Mesothelial cell of epicardium (in vitro differentiated cells): Measurements from ENCODE around the gene MTMR3. TPM values are rescaled to one million over a fixed set of nuclear protein-coding genes. Genes with fewer than 3 reads are reported as not detected.

Experiments used
- DNase-seq, 2 experiments: peaks; one replicate each; pipeline ENCODE4 v3.0.0; 2021; ENCODE audit warnings: low spot score in 2 of 2; ENCODE audit not compliant: unreplicated experiment in 2 of 2
- H3K27ac Mint-ChIP-seq: 2 replicates; pipeline ENCODE4 v1.8.0; 2021; ENCODE audit warnings: mixed read lengths
- H3K27me3 Mint-ChIP-seq: 2 replicates; pipeline ENCODE4 v1.8.0; 2021; ENCODE audit warnings: low read depth, mixed read lengths
- H3K36me3 Mint-ChIP-seq: 2 replicates; pipeline ENCODE4 v1.8.0; 2021; ENCODE audit warnings: mixed read lengths
- H3K4me1 Mint-ChIP-seq: 2 replicates; pipeline ENCODE4 v1.8.0; 2021; ENCODE audit warnings: mixed read lengths
- H3K4me3 Mint-ChIP-seq: 2 replicates; pipeline ENCODE4 v1.8.0; 2021; ENCODE audit warnings: mild to moderate bottlenecking, moderate library complexity, mixed read lengths
- H3K9me3 Mint-ChIP-seq: 2 replicates; pipeline ENCODE4 v1.8.0; 2021; ENCODE audit warnings: mixed read lengths
- total RNA-seq: library from RNA; stranded (reverse); gene quantifications from 3 replicates; pipeline ENCODE4 v1.2.1, GENCODE V29; 2021
- TF ChIP-seq, protein P1 (sequence below): fragments of 200-600 bp; sonication (generic); IDR thresholded peaks from one replicate; pipeline ENCODE4 v1.5.0; 2021; ENCODE audit warnings: antibody characterized with exemption; ENCODE audit not compliant: unreplicated experiment

MTMR3 gene
- total RNA-seq, 1 donor from 2014 or later: 58.7 TPM

- Mint-ChIP-seq H3K36me3 (peaks cover 2% of the 10 kb centered on the region), H3K27ac (peak overlapping the region; percentile 92), H3K4me1 (peaks cover 19% of the 10 kb centered on the region), H3K9me3 (no peaks in the 10 kb centered on the region), H3K4me3 (peak overlapping the region; percentile 89), H3K27me3 (no peaks in the 10 kb centered on the region)
- DNase-seq: no peak
- TF ChIP-seq, protein P1, sequence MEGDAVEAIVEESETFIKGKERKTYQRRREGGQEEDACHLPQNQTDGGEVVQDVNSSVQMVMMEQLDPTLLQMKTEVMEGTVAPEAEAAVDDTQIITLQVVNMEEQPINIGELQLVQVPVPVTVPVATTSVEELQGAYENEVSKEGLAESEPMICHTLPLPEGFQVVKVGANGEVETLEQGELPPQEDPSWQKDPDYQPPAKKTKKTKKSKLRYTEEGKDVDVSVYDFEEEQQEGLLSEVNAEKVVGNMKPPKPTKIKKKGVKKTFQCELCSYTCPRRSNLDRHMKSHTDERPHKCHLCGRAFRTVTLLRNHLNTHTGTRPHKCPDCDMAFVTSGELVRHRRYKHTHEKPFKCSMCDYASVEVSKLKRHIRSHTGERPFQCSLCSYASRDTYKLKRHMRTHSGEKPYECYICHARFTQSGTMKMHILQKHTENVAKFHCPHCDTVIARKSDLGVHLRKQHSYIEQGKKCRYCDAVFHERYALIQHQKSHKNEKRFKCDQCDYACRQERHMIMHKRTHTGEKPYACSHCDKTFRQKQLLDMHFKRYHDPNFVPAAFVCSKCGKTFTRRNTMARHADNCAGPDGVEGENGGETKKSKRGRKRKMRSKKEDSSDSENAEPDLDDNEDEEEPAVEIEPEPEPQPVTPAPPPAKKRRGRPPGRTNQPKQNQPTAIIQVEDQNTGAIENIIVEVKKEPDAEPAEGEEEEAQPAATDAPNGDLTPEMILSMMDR: no peak
These were observed 44.4 kb upstream of the MTMR3 start for GRCh38 chr22:29838599-29838956.

DNA sequence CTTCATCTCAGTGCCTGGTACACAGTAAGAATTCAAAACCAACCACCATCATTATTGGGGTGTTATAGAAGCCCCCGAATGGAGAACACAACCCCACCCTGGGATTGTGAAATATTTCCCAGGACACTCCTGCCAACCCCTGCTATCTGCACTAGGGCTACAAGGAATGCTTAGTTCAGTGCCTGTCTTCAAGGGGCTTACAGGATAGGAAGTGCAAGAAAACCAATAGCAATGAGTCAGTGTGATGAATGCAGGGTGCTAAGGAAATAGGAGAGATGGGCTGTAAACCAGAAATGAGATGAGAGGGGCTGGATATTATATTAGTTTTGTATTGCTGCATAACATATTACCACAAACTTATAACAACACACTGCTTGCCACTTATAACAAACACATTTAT lies 43.9 kb upstream of the MTMR3 start:
- TF ChIP-seq, protein P1: no peak
- H3K27me3 Mint-ChIP-seq: no peaks in the 10 kb centered on the region
- H3K36me3 Mint-ChIP-seq: peaks cover 2% of the 10 kb centered on the region
- no peaks in the 10 kb centered on the region for H3K9me3 Mint-ChIP-seq
- peaks cover 19% of the 10 kb centered on the region for H3K4me1 Mint-ChIP-seq
- H3K27ac Mint-ChIP-seq: no peak overlapping the region
- no peak for DNase-seq
- H3K4me3 Mint-ChIP-seq: peak overlapping the region; percentile 89

DNA sequence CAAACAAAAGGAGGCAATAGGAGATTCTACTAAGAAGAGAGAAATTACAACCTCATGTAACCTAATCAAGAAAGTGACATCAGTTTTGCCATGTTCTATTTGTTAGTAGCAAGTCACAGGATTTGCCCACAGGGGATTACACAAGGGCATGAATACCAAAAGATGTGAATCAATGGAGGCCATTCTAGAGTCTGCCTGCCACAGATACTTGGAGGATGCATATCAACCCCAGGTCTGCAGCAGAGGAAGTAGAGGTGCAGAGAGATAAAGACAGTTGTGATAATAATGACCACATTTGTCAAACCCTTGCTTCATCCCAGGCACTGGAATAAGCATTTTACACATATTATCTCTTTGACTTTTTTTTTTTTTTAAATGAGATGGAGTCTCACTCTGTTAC lies 42.5 kb upstream of the MTMR3 start:
- DNase-seq: no peak
- peaks cover 1% of the 10 kb centered on the region for H3K27me3 Mint-ChIP-seq
- H3K4me3 Mint-ChIP-seq: no peak overlapping the region
- peaks cover 2% of the 10 kb centered on the region for H3K36me3 Mint-ChIP-seq
- peaks cover under 1% of the 10 kb centered on the region for H3K9me3 Mint-ChIP-seq
- TF ChIP-seq, protein P1: no peak
- peaks cover 19% of the 10 kb centered on the region for H3K4me1 Mint-ChIP-seq
- no peak overlapping the region for H3K27ac Mint-ChIP-seq

- no peak overlapping the region for H3K4me3 Mint-ChIP-seq
- TF ChIP-seq, protein P1: no peak
- DNase-seq: no peak
- peaks cover 3% of the 10 kb centered on the region for H3K27me3 Mint-ChIP-seq
- peaks cover 8% of the 10 kb centered on the region for H3K9me3 Mint-ChIP-seq
- peaks cover 12% of the 10 kb centered on the region for H3K4me1 Mint-ChIP-seq
- H3K27ac Mint-ChIP-seq: no peak overlapping the region
- H3K36me3 Mint-ChIP-seq: no peaks in the 10 kb centered on the region
These were observed 40.8 kb upstream of the MTMR3 start for GRCh38 chr22:29842172-29842571.

- H3K4me1 Mint-ChIP-seq: peaks cover 7% of the 10 kb centered on the region
- no peak for DNase-seq
- no peaks in the 10 kb centered on the region for H3K36me3 Mint-ChIP-seq
- TF ChIP-seq, protein P1: no peak
- no peak overlapping the region for H3K27ac Mint-ChIP-seq
- H3K27me3 Mint-ChIP-seq: peaks cover 3% of the 10 kb centered on the region
- H3K9me3 Mint-ChIP-seq: peaks cover 8% of the 10 kb centered on the region
- no peak overlapping the region for H3K4me3 Mint-ChIP-seq
These were observed 40.2 kb upstream of the MTMR3 start for GRCh38 chr22:29842740-29843139.

GRCh38 chr22:29846290-29846689 lies 36.7 kb upstream of the MTMR3 start:
- H3K9me3 Mint-ChIP-seq: peaks cover 8% of the 10 kb centered on the region
- TF ChIP-seq, protein P1: no peak
- H3K27ac Mint-ChIP-seq: no peak overlapping the region
- H3K4me1 Mint-ChIP-seq: no peaks in the 10 kb centered on the region
- no peak overlapping the region for H3K4me3 Mint-ChIP-seq
- H3K27me3 Mint-ChIP-seq: peaks cover 3% of the 10 kb centered on the region
- no peak for DNase-seq
- no peaks in the 10 kb centered on the region for H3K36me3 Mint-ChIP-seq
